GM23338 (cell line): Measurements from ENCODE around the gene EARS2. TPM values are rescaled to one million over a fixed set of nuclear protein-coding genes. Genes with fewer than 3 reads are reported as not detected.

Experiments
- ATAC-seq: fragments of 200-7000 bp; cut with Tn5 transposase; 3 replicates; pipeline ENCODE4 v1.9.1; 2020
- DNase-seq: peaks from one replicate; pipeline ENCODE4 v3.0.0-alpha.2; 2015; ENCODE audit warnings: low spot score
- H2AFZ ChIP-seq: fragments of 200-600 bp; sonication (generic); 2 replicates; pipeline ENCODE4 v1.8.0; 2016; ENCODE audit warnings: antibody characterized with exemption, mild to moderate bottlenecking, moderate library complexity
- H3F3A ChIP-seq: fragments of 200-600 bp; sonication (generic); replicated peaks from 2 replicates; pipeline ENCODE4 v1.8.0; 2017; ENCODE audit warnings: antibody characterized with exemption, mixed run types, low read depth
- H3K27ac ChIP-seq: fragments of 200-600 bp; sonication (generic); 2 replicates; pipeline ENCODE4 v1.6.1; 2016; ENCODE audit warnings: low read depth
- H3K27me3 ChIP-seq: fragments of 200-600 bp; sonication (generic); 2 replicates; pipeline ENCODE4 v1.8.0; 2016; ENCODE audit warnings: mild to moderate bottlenecking, mixed run types, moderate library complexity; ENCODE audit not compliant: insufficient read depth
- H3K36me3 ChIP-seq: fragments of 200-600 bp; sonication (generic); 2 replicates; pipeline ENCODE4 v1.8.0; 2016; ENCODE audit warnings: mild to moderate bottlenecking; ENCODE audit not compliant: insufficient read depth
- H3K4me1 ChIP-seq: fragments of 200-600 bp; sonication (generic); 2 replicates; pipeline ENCODE4 v1.8.0; 2016; ENCODE audit warnings: mild to moderate bottlenecking, moderate library complexity; ENCODE audit not compliant: insufficient read depth
- H3K4me2 ChIP-seq: fragments of 200-600 bp; sonication (generic); 2 replicates; pipeline ENCODE4 v1.7.1; 2017; ENCODE audit warnings: mixed run types
- H3K4me3 ChIP-seq: fragments of 200-600 bp; sonication (generic); 2 replicates; pipeline ENCODE4 v1.6.1; 2016; ENCODE audit warnings: mixed run types
- H3K79me2 ChIP-seq: fragments of 200-600 bp; sonication (generic); replicated peaks from 2 replicates; pipeline ENCODE4 v1.8.0; 2017; ENCODE audit warnings: mild to moderate bottlenecking; ENCODE audit not compliant: insufficient read depth
- H3K9me2 ChIP-seq: fragments of 200-600 bp; sonication (generic); 2 replicates; pipeline ENCODE4 v1.8.0; 2017; ENCODE audit not compliant: insufficient read depth
- H4K20me1 ChIP-seq: fragments of 200-600 bp; sonication (generic); replicated peaks from 2 replicates; pipeline ENCODE4 v1.8.0; 2017; ENCODE audit warnings: mild to moderate bottlenecking; ENCODE audit not compliant: insufficient read depth
- H3K27ac Mint-ChIP-seq: 2 replicates; pipeline ENCODE4 v1.8.0; 2020; ENCODE audit warnings: inconsistent platforms, mild to moderate bottlenecking, moderate library complexity, mixed read lengths
- H3K27me3 Mint-ChIP-seq: 3 replicates; pipeline ENCODE4 v1.8.0; 2022; ENCODE audit warnings: low read depth, mild to moderate bottlenecking, moderate library complexity, mixed read lengths, inconsistent platforms; ENCODE audit not compliant: insufficient read depth, poor library complexity
- H3K36me3 Mint-ChIP-seq: 3 replicates; pipeline ENCODE4 v1.8.0; 2021; ENCODE audit warnings: low read depth, mild to moderate bottlenecking, inconsistent platforms, moderate library complexity, mixed read lengths
- H3K4me1 Mint-ChIP-seq: 3 replicates; pipeline ENCODE4 v1.8.0; 2020; ENCODE audit warnings: mild to moderate bottlenecking, inconsistent platforms, mixed read lengths
- H3K4me3 Mint-ChIP-seq: 3 replicates; pipeline ENCODE4 v1.8.0; 2021; ENCODE audit warnings: moderate library complexity, mild to moderate bottlenecking, inconsistent platforms, mixed read lengths
- H3K9me3 Mint-ChIP-seq: 3 replicates; pipeline ENCODE4 v1.8.0; 2020; ENCODE audit warnings: moderate library complexity, mild to moderate bottlenecking, inconsistent platforms, mixed read lengths
- CREB1 ChIP-seq: fragments of 250-450 bp; sonication (Bioruptor Pico); IDR thresholded peaks from 2 replicates; pipeline ENCODE4 v1.5.0; 2020; ENCODE audit warnings: low read depth, mild to moderate bottlenecking, moderate library complexity
- EZH2 ChIP-seq: fragments of 200-600 bp; sonication (generic); IDR thresholded peaks from one replicate; pipeline ENCODE4 v1.8.0; 2017; ENCODE audit warnings: antibody characterized with exemption, mild to moderate bottlenecking, low read depth; ENCODE audit not compliant: unreplicated experiment
- EZH2phosphoT487 ChIP-seq: fragments of 200-600 bp; sonication (generic); IDR thresholded peaks from one replicate; pipeline ENCODE4 v1.8.1; 2018; ENCODE audit warnings: antibody characterized with exemption; ENCODE audit not compliant: unreplicated experiment
- JUNB ChIP-seq: IDR thresholded peaks from one replicate; pipeline ENCODE4 v1.6.1; 2016; ENCODE audit warnings: antibody characterized with exemption; ENCODE audit not compliant: unreplicated experiment
- NANOG ChIP-seq: IDR thresholded peaks from 2 replicates; pipeline ENCODE4 v1.6.1; 2016; ENCODE audit warnings: antibody characterized with exemption, borderline replicate concordance
- POLR2AphosphoS5 ChIP-seq: IDR thresholded peaks from 2 replicates; pipeline ENCODE4 v1.6.1; 2016; ENCODE audit warnings: antibody characterized with exemption, low read depth
- STAT1 ChIP-seq: IDR thresholded peaks from one replicate; pipeline ENCODE4 v1.6.1; 2016; ENCODE audit warnings: antibody characterized with exemption; ENCODE audit not compliant: unreplicated experiment
- ZNF114 ChIP-seq: fragments of 250-450 bp; sonication (Bioruptor Pico); IDR thresholded peaks from 2 replicates; pipeline ENCODE4 v1.5.0; 2020; ENCODE audit warnings: mild to moderate bottlenecking, moderate library complexity
- ZNF331 ChIP-seq: fragments of 250-450 bp; sonication (Bioruptor Pico); IDR thresholded peaks from 2 replicates; pipeline ENCODE4 v1.5.0; 2020; ENCODE audit warnings: low read depth, mild to moderate bottlenecking, moderate library complexity
- polyA plus RNA-seq: library from polyadenylated mRNA; unstranded; fragments of >200 nt; fragmentation: Nextera tagmentation; extraction: Ambion mirVana; gene quantifications from 2 replicates; pipeline ENCODE4 v1.2.1, GENCODE V29; 2016
- total RNA-seq: library from RNA; depleted of rRNA; stranded (reverse); fragments of >200 nt; shearing (Covaris generic); gene quantifications from 2 replicates; pipeline ENCODE4 v1.2.3, GENCODE V29; 2014
- TF ChIP-seq, protein P1 (sequence below): IDR thresholded peaks from one replicate; pipeline ENCODE4 v1.6.1; 2018; ENCODE audit warnings: antibody characterized with exemption; ENCODE audit not compliant: unreplicated experiment
- TF ChIP-seq, protein P2 (sequence below): fragments of 250-450 bp; sonication (Bioruptor Pico); IDR thresholded peaks from 2 replicates; pipeline ENCODE4 v1.5.0; 2020; ENCODE audit warnings: mild to moderate bottlenecking, moderate library complexity
- TF ChIP-seq, protein P3 (sequence below), 2 experiments: fragments of 200-600 bp in 1 of 2; sonication (generic) in 1 of 2; conservative IDR thresholded peaks; 2 replicates each; pipeline versions ENCODE4 v1.5.1 to v1.6.1; 2016 to 2017; ENCODE audit warnings: antibody characterized with exemption in 2 of 2, low read depth in 2 of 2, mild to moderate bottlenecking in 2 of 2, moderate library complexity in 1 of 2
- TF ChIP-seq, protein P4 (sequence below): IDR thresholded peaks from 2 replicates; pipeline ENCODE4 v1.6.1; 2016; ENCODE audit warnings: antibody characterized with exemption

The EARS2 gene
- total and polyA plus RNA-seq, 2 experiments from 2014 or later: 22.6 to 89.1 TPM

DNA sequence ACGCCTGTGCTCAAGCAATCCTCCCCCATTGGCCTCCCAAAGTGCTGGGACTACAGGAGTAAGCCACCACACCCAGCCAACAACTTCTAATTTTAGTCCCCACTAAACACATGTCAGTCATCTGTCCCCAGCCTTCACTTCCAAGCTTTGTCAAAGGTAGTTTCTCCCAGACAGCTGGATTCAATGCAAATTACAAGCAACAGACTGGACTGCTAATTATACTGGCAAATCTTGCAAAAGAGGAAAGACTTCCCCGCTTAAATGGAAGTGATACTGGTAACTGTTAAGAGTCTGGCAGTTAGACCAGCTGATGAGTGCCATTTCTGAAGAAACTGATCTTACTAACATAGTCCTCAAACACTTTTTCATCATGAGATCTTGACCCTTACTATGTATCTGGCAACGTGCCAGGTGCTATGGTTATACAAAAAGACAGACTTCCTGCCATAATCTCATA lies 38.7 kb downstream of the EARS2 start:
- H3K36me3 ChIP-seq: peaks cover 4% of the 10 kb centered on the region
- H4K20me1 ChIP-seq: no peaks in the 10 kb centered on the region; the same call in 1 of the 2 replicates
- no peaks in the 10 kb centered on the region for H3K9me2 ChIP-seq
- no peaks in the 10 kb centered on the region; the same call in 2 of the 3 replicates for H3K9me3 Mint-ChIP-seq
- no peaks in the 10 kb centered on the region for H3K4me1 ChIP-seq
- H3K4me2 ChIP-seq: no peak overlapping the region
- no peaks in the 10 kb centered on the region for H3F3A ChIP-seq
- ATAC-seq: no peak
- TF ChIP-seq, protein P1, sequence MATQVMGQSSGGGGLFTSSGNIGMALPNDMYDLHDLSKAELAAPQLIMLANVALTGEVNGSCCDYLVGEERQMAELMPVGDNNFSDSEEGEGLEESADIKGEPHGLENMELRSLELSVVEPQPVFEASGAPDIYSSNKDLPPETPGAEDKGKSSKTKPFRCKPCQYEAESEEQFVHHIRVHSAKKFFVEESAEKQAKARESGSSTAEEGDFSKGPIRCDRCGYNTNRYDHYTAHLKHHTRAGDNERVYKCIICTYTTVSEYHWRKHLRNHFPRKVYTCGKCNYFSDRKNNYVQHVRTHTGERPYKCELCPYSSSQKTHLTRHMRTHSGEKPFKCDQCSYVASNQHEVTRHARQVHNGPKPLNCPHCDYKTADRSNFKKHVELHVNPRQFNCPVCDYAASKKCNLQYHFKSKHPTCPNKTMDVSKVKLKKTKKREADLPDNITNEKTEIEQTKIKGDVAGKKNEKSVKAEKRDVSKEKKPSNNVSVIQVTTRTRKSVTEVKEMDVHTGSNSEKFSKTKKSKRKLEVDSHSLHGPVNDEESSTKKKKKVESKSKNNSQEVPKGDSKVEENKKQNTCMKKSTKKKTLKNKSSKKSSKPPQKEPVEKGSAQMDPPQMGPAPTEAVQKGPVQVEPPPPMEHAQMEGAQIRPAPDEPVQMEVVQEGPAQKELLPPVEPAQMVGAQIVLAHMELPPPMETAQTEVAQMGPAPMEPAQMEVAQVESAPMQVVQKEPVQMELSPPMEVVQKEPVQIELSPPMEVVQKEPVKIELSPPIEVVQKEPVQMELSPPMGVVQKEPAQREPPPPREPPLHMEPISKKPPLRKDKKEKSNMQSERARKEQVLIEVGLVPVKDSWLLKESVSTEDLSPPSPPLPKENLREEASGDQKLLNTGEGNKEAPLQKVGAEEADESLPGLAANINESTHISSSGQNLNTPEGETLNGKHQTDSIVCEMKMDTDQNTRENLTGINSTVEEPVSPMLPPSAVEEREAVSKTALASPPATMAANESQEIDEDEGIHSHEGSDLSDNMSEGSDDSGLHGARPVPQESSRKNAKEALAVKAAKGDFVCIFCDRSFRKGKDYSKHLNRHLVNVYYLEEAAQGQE: no peak
- TF ChIP-seq EZH2: no peak
- no peak for TF ChIP-seq NANOG
- TF ChIP-seq EZH2phosphoT487: no peak
- TF ChIP-seq STAT1: no peak
- TF ChIP-seq JUNB: no peak
- TF ChIP-seq, protein P2, sequence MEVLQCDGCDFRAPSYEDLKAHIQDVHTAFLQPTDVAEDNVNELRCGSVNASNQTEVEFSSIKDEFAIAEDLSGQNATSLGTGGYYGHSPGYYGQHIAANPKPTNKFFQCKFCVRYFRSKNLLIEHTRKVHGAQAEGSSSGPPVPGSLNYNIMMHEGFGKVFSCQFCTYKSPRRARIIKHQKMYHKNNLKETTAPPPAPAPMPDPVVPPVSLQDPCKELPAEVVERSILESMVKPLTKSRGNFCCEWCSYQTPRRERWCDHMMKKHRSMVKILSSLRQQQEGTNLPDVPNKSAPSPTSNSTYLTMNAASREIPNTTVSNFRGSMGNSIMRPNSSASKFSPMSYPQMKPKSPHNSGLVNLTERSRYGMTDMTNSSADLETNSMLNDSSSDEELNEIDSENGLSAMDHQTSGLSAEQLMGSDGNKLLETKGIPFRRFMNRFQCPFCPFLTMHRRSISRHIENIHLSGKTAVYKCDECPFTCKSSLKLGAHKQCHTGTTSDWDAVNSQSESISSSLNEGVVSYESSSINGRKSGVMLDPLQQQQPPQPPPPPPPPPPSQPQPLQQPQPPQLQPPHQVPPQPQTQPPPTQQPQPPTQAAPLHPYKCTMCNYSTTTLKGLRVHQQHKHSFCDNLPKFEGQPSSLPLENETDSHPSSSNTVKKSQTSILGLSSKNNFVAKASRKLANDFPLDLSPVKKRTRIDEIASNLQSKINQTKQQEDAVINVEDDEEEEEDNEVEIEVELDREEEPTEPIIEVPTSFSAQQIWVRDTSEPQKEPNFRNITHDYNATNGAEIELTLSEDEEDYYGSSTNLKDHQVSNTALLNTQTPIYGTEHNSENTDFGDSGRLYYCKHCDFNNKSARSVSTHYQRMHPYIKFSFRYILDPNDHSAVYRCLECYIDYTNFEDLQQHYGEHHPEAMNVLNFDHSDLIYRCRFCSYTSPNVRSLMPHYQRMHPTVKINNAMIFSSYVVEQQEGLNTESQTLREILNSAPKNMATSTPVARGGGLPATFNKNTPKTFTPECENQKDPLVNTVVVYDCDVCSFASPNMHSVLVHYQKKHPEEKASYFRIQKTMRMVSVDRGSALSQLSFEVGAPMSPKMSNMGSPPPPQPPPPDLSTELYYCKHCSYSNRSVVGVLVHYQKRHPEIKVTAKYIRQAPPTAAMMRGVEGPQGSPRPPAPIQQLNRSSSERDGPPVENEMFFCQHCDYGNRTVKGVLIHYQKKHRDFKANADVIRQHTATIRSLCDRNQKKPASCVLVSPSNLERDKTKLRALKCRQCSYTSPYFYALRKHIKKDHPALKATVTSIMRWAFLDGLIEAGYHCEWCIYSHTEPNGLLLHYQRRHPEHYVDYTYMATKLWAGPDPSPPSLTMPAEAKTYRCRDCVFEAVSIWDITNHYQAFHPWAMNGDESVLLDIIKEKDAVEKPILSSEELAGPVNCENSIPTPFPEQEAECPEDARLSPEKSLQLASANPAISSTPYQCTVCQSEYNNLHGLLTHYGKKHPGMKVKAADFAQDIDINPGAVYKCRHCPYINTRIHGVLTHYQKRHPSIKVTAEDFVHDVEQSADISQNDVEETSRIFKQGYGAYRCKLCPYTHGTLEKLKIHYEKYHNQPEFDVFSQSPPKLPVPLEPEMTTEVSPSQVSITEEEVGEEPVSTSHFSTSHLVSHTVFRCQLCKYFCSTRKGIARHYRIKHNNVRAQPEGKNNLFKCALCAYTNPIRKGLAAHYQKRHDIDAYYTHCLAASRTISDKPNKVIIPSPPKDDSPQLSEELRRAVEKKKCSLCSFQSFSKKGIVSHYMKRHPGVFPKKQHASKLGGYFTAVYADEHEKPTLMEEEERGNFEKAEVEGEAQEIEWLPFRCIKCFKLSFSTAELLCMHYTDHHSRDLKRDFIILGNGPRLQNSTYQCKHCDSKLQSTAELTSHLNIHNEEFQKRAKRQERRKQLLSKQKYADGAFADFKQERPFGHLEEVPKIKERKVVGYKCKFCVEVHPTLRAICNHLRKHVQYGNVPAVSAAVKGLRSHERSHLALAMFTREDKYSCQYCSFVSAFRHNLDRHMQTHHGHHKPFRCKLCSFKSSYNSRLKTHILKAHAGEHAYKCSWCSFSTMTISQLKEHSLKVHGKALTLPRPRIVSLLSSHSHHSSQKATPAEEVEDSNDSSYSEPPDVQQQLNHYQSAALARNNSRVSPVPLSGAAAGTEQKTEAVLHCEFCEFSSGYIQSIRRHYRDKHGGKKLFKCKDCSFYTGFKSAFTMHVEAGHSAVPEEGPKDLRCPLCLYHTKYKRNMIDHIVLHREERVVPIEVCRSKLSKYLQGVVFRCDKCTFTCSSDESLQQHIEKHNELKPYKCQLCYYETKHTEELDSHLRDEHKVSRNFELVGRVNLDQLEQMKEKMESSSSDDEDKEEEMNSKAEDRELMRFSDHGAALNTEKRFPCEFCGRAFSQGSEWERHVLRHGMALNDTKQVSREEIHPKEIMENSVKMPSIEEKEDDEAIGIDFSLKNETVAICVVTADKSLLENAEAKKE: no peak
- TF ChIP-seq, protein P3, sequence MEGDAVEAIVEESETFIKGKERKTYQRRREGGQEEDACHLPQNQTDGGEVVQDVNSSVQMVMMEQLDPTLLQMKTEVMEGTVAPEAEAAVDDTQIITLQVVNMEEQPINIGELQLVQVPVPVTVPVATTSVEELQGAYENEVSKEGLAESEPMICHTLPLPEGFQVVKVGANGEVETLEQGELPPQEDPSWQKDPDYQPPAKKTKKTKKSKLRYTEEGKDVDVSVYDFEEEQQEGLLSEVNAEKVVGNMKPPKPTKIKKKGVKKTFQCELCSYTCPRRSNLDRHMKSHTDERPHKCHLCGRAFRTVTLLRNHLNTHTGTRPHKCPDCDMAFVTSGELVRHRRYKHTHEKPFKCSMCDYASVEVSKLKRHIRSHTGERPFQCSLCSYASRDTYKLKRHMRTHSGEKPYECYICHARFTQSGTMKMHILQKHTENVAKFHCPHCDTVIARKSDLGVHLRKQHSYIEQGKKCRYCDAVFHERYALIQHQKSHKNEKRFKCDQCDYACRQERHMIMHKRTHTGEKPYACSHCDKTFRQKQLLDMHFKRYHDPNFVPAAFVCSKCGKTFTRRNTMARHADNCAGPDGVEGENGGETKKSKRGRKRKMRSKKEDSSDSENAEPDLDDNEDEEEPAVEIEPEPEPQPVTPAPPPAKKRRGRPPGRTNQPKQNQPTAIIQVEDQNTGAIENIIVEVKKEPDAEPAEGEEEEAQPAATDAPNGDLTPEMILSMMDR (conservative IDR thresholded peaks at IDR 0.05; ENCODE audit: low read depth in 2 of 2): no peak
- no peak for TF ChIP-seq POLR2AphosphoS5
- no peak for TF ChIP-seq CREB1 (CRISPR knock-in tag)
- TF ChIP-seq ZNF114 (CRISPR knock-in tag): no peak
- TF ChIP-seq, protein P4, sequence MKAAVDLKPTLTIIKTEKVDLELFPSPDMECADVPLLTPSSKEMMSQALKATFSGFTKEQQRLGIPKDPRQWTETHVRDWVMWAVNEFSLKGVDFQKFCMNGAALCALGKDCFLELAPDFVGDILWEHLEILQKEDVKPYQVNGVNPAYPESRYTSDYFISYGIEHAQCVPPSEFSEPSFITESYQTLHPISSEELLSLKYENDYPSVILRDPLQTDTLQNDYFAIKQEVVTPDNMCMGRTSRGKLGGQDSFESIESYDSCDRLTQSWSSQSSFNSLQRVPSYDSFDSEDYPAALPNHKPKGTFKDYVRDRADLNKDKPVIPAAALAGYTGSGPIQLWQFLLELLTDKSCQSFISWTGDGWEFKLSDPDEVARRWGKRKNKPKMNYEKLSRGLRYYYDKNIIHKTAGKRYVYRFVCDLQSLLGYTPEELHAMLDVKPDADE: no peak
- TF ChIP-seq ZNF331: no peak
- H3K4me3 Mint-ChIP-seq: no peak overlapping the region
- no peaks in the 10 kb centered on the region for H3K4me1 Mint-ChIP-seq
- no peak overlapping the region; the same call in 1 of the 2 replicates for H3K27ac Mint-ChIP-seq
- no peak overlapping the region for H2AFZ ChIP-seq
- no peak overlapping the region for H3K4me3 ChIP-seq
- H3K27me3 Mint-ChIP-seq: no peaks in the 10 kb centered on the region
- no peaks in the 10 kb centered on the region for H3K27me3 ChIP-seq
- peaks cover 43% of the 10 kb centered on the region for H3K36me3 Mint-ChIP-seq
- no peaks in the 10 kb centered on the region for H3K79me2 ChIP-seq
- DNase-seq: no peak
- no peak overlapping the region for H3K27ac ChIP-seq
